LNCAP (cell line): ENCODE measurements around the gene LCE3C.

Source experiments
- CTCF ChIP-seq: fragments of 450-650 bp; IDR thresholded peaks from 2 replicates; pipeline ENCODE4 v1.5.1; 2017; ENCODE audit warnings: mild to moderate bottlenecking

LCE3C gene

GRCh38 chr1:152640351-152640750 lies 40.3 kb downstream of the LCE3C start:
- no peak for TF ChIP-seq CTCF

GRCh38 chr1:152643945-152644344 lies 43.9 kb downstream of the LCE3C start:
- no peak for TF ChIP-seq CTCF

GRCh38 chr1:152645146-152645545 lies 45.1 kb downstream of the LCE3C start:
- TF ChIP-seq CTCF: no peak

GRCh38 chr1:152646656-152647055 lies 46.6 kb downstream of the LCE3C start:
- TF ChIP-seq CTCF: no peak
